ENCODE results near the gene TCEA3. TPM values are rescaled to one million over a fixed set of nuclear protein-coding genes. Genes with fewer than 3 reads are reported as not detected.

Gene TCEA3
- total RNA-seq (2021) (0.37 to 0.89 TPM (median 0.73 TPM) in 3 replicates), Bru-seq, nascent RNA (percentile 14 among the genes with signal in this experiment)
- long read RNA-seq, experiment 1, partial matches to known transcripts: 0 of 2 reads
- long read RNA-seq, experiment 1, other reads (novel, unspliced or antisense): 1 of 2 reads
- long read RNA-seq, experiment 2, partial matches to known transcripts: 0 of 1 reads
- long read RNA-seq, experiment 2, other reads (novel, unspliced or antisense): 1 of 1 reads
- long read RNA-seq, experiment 3: 0 reads

- Mint-ChIP-seq H3K36me3 (peaks cover 17% of the 10 kb centered on the region), H3K27me3 (ENCODE audit: low read depth) (peaks cover 93% of the 10 kb centered on the region), H3K4me3 (peak within 1 kb of the TSS; percentile 73), H3K9me3 (no peaks in the 10 kb centered on the region), H3K4me1 (peaks cover 11% of the 10 kb centered on the region; the same call in 1 of the 2 replicates), H3K27ac (no peak within 1 kb of the TSS)
- POLR2A ChIA-PET: interaction anchor here (0.5 to 1.4 kb wide), 5 partner anchors 12 to 290 kb away, joined by 3 to 4 read pairs (median 3); no protein-coding TSS in a partner anchor
- DNase-seq (ENCODE audit: low spot score) (peak; percentile 33), ATAC-seq (peak; percentile 34)
- CTCF ChIA-PET: interaction anchor here (0.7 to 5.6 kb wide), 13 partner anchors 12 to 240 kb away, joined by 3 to 37 read pairs (median 4); partner anchors contain the start of gene ASAP3
- TF ChIP-seq JUN (CRISPR knock-in tag; IDR thresholded peaks at IDR 0.05): 0 out of 2 replicates have a peak, but pooled peaks have one; percentile 12
- no peak for TF ChIP-seq CTCF (IDR thresholded peaks at IDR 0.05)
These were observed at the start of gene TCEA3 for GRCh38 chr1:23424293-23425192. TSS of gene TCEA3 (minus strand) at chr1:23424748. CDS start at chr1:23424633, 115 bp downstream.

GRCh38 chr1:23473037-23473800 lies 48.7 kb upstream of the TCEA3 start:
- Mint-ChIP-seq H3K27ac (0 out of 2 replicates have a peak overlapping the region, but pooled peaks have one; percentile 26), H3K27me3 (ENCODE audit: low read depth) (no peaks in the 10 kb centered on the region), H3K4me3 (no peak overlapping the region), H3K9me3 (no peaks in the 10 kb centered on the region), H3K4me1 (peaks cover 16% of the 10 kb centered on the region), H3K36me3 (no peaks in the 10 kb centered on the region)
- CTCF ChIA-PET: no interaction called here
- POLR2A ChIA-PET: no interaction called here
- TF ChIP-seq MYBL2 (CRISPR knock-in tag; IDR thresholded peaks at IDR 0.05): no peak
- no peak for TF ChIP-seq TP53 (CRISPR knock-in tag; IDR thresholded peaks at IDR 0.05)
- TF ChIP-seq ZNF232 (CRISPR knock-in tag; IDR thresholded peaks at IDR 0.05): no peak
- TF ChIP-seq IRF2 (CRISPR knock-in tag; IDR thresholded peaks at IDR 0.05; ENCODE audit: borderline replicate concordance, low read depth): no peak
- TF ChIP-seq RORB (CRISPR knock-in tag; IDR thresholded peaks at IDR 0.05): no peak
- no peak for TF ChIP-seq ETV6 (CRISPR knock-in tag; IDR thresholded peaks at IDR 0.05)
- no peak for TF ChIP-seq ZNF317 (CRISPR knock-in tag; IDR thresholded peaks at IDR 0.05; ENCODE audit: borderline replicate concordance, low read depth)
- ATAC-seq: no peak
- no peak for DNase-seq (ENCODE audit: low spot score)

- Mint-ChIP-seq H3K4me1 (peaks cover 16% of the 10 kb centered on the region), H3K36me3 (no peaks in the 10 kb centered on the region), H3K9me3 (no peaks in the 10 kb centered on the region), H3K27ac (no peak overlapping the region), H3K27me3 (ENCODE audit: low read depth) (no peaks in the 10 kb centered on the region), H3K4me3 (no peak overlapping the region)
- CTCF ChIA-PET: no interaction called here
- DNase-seq (ENCODE audit: low spot score) (no peak), ATAC-seq (no peak)
- TF ChIP-seq ZNF121 (CRISPR knock-in tag; IDR thresholded peaks at IDR 0.05) (no peak), NR2C2 (CRISPR knock-in tag; IDR thresholded peaks at IDR 0.05) (no peak), IRF2 (CRISPR knock-in tag; IDR thresholded peaks at IDR 0.05; ENCODE audit: borderline replicate concordance, low read depth) (no peak), TCF7 (CRISPR knock-in tag; IDR thresholded peaks at IDR 0.05; ENCODE audit: low read depth) (no peak), CREB1 (CRISPR knock-in tag; IDR thresholded peaks at IDR 0.05) (no peak), ATF3 (CRISPR knock-in tag; conservative IDR thresholded peaks at IDR 0.05) (no peak)
- POLR2A ChIA-PET: no interaction called here
These were observed 47.9 kb upstream of the TCEA3 start for GRCh38 chr1:23472351-23473036.
